Tibial artery (tissue), 4 donors: Measurements from ENCODE around the gene RPIA.
"Not testable (repeated sequence)": the region's sequence is repeated elsewhere in the genome, so short reads cannot be mapped to it uniquely, and the experiment has no call there.

Experiments used
- DNase-seq, 2 donors: peaks; one replicate each; pipeline ENCODE4 v3.0.0-alpha.2; 2019
- H3K27ac ChIP-seq, 2 donors: fragments of 200-600 bp; sonication (generic) in 1 of 2; 1 replicate in 1 of 2; 2 replicates in 1 of 2; pipeline ENCODE4 v1.5.1; 2018 to 2019; ENCODE audit warnings: mild to moderate bottlenecking in 1 of 2
- H3K27me3 ChIP-seq, 2 donors: fragments of 200-600 bp; sonication (generic) in 1 of 2; one replicate each; pipeline versions ENCODE4 v1.5.1 to v1.6.0; 2016 to 2019
- H3K36me3 ChIP-seq, 3 donors: fragments of 200-600 bp; sonication (generic) in 2 of 3; one replicate each; pipeline ENCODE4 v1.5.1; 2016 to 2019; ENCODE audit warnings: mild to moderate bottlenecking in 2 of 3
- H3K4me1 ChIP-seq, 4 donors: fragments of 200-600 bp; sonication (generic) in 2 of 4; 1 replicate in 3 of 4; 2 replicates in 1 of 4; pipeline ENCODE4 v1.5.1; 2016 to 2019
- H3K4me3 ChIP-seq, 2 donors: fragments of 200-600 bp; sonication (generic) in 1 of 2; 1 replicate in 1 of 2; 2 replicates in 1 of 2; pipeline ENCODE4 v1.5.1; 2018 to 2019; ENCODE audit warnings: mild to moderate bottlenecking in 2 of 2
- H3K9me3 ChIP-seq, 3 donors: fragments of 200-600 bp; sonication (generic) in 1 of 3; one replicate each; pipeline ENCODE4 v1.5.1; 2016 to 2019
- intact Hi-C: fragments of 100-400 bp; cut with DNase I; formaldehyde crosslinking; loops from one replicate; pipeline ENCODE4 v1.15.0; 2023; ENCODE audit warnings: low total_unique reads
- TF ChIP-seq, protein P1 (sequence below), 2 experiments: fragments of 200-600 bp in 1 of 2; fragments of 450-650 bp in 1 of 2; IDR thresholded peaks; one replicate each; pipeline ENCODE4 v1.5.1; 2017 to 2019; ENCODE audit warnings: antibody characterized with exemption in 2 of 2, mild to moderate bottlenecking in 1 of 2, moderate library complexity in 1 of 2

RPIA gene

DNA sequence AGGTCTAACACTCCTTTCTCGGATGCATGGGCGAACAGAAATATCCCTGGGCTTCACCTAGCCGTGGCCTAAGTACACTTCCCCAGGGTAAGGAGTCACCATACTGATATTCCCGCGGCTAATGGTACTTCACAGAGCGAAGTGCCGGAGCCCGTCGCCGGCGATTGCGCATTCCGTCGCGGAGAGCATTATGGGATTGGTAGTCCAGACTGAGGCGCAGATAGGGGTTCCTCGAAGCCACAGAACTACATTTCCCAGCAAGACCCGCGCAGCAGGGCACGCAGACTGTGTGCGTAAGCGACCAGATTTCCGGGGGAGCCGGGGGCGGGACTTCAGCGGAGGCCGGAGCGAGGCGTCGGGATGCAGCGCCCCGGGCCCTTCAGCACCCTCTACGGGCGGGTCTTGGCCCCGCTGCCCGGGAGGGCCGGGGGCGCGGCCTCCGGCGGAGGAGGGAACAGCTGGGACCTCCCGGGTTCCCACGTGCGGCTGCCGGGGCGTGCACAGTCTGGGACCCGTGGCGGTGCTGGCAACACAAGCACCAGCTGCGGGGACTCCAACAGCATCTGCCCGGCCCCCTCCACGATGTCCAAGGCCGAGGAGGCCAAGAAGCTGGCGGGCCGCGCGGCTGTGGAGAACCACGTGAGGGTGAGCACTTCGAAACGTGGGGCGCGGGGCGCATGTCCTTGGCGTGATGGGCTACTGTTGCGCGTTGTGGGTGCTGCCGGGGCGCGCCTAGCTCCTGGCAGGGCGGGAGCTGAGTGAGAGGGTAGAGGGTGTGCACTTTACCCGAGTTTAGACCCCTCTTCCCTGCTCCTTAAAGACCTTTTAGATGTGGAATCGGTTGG lies at the start of gene RPIA:
Gene RPIA (plus strand): TSS at position 335 of the 845 bp plus-strand sequence. CDS start 26 bp downstream, at position 361.
- H3K27ac ChIP-seq = peak within 1 kb of the TSS; percentile 73 to 78
- peak within 1 kb of the TSS; percentile 80 to 98 for H3K4me3 ChIP-seq
- no peaks in the 10 kb centered on the region for H3K9me3 ChIP-seq
- intact Hi-C loops = loop anchor here (2.0 kb wide), 1 partner anchor 65 kb away; the partner anchor contains the start of gene EIF2AK3
- DNase-seq = peak; percentile 99
- H3K4me1 ChIP-seq = peaks cover 0 to 28% (median 18%) of the 10 kb centered on the region in 4 donors
- no peaks in the 10 kb centered on the region for H3K36me3 ChIP-seq
- no peaks in the 10 kb centered on the region for H3K27me3 ChIP-seq
- TF ChIP-seq, protein P1, sequence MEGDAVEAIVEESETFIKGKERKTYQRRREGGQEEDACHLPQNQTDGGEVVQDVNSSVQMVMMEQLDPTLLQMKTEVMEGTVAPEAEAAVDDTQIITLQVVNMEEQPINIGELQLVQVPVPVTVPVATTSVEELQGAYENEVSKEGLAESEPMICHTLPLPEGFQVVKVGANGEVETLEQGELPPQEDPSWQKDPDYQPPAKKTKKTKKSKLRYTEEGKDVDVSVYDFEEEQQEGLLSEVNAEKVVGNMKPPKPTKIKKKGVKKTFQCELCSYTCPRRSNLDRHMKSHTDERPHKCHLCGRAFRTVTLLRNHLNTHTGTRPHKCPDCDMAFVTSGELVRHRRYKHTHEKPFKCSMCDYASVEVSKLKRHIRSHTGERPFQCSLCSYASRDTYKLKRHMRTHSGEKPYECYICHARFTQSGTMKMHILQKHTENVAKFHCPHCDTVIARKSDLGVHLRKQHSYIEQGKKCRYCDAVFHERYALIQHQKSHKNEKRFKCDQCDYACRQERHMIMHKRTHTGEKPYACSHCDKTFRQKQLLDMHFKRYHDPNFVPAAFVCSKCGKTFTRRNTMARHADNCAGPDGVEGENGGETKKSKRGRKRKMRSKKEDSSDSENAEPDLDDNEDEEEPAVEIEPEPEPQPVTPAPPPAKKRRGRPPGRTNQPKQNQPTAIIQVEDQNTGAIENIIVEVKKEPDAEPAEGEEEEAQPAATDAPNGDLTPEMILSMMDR (IDR thresholded peaks at IDR 0.05) = peak; percentile 47 to 55

DNA sequence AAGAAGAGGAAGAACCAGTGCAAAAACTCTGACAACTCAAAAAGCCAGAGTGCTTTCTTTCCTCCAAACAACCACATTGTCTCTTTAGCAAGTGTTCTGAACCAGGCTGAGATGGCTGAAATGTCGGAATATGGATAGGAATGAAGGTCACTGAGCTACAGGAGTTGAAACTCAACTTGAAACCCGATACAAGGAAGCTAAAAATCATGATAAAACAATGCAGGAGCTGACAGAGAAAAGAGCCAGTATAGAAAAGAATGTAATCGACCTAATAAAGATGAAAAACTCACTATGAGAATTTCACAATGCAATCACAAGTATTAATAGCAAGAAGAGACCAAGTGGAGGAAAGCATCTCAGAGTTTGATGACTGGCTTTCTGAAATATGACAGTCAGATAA lies 49.2 kb upstream of the RPIA start:
- TF ChIP-seq, protein P1 (IDR thresholded peaks at IDR 0.05) = no peak
- DNase-seq = no peak
- H3K4me1 ChIP-seq = no peaks in the 10 kb centered on the region
- H3K27ac ChIP-seq = no peak overlapping the region
- H3K36me3 ChIP-seq = no peaks in the 10 kb centered on the region
- peaks cover 0 to 8% of the 10 kb centered on the region in 2 donors for H3K27me3 ChIP-seq
- no peaks in the 10 kb centered on the region for H3K9me3 ChIP-seq
- intact Hi-C loops = no loop called here
- no peak overlapping the region for H3K4me3 ChIP-seq

DNA sequence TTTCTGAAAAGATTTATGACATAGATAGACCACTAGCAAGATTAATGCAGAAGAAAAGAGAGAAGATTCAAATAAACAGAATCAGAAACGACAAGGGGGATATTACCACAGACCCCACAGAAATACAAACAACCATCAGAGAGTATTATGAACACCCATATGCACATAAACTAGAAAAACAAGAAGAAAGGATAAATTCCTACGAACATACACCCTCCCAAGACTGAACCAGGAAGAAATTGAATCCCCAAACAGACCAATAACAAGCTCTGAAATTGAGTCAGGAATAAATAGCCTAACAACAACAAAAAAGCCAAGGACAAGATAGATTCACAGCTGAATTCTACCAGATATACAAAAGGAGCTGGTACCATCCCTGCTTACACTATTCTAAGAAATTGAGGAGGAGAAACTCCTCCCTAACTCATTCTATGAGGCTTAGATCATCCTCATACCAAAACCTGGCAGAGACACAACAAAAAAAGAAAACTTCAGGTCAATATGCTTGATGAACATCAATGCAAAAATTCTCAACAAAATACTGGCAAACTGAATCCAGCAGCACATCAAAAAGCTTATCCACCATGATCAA lies 46.1 kb upstream of the RPIA start:
- intact Hi-C loops = not testable (repeated sequence)

DNA sequence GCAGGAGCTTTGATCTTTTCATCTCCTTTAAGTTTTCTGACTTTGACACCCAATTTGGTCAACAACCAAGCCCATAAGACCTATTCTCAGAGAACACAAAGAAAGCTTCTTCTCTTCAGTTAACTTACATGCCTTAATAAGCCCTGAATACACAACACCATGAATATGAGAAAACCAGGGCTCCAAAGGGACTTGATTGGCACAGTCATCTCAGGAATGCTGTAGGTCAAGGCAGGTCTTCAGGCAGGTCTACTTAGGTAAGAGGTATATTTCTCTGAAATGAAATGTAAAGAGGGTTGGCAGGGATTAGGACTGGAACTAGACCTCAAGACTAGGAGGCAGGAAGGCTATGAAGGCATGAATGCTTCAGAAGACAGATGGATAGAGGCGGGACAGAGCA lies 39.8 kb upstream of the RPIA start:
- Histone ChIP-seq H3K4me3 (no peak overlapping the region), H3K27me3 (no peaks in the 10 kb centered on the region), H3K4me1 (no peaks in the 10 kb centered on the region), H3K27ac (no peak overlapping the region), H3K9me3 (no peaks in the 10 kb centered on the region), H3K36me3 (no peaks in the 10 kb centered on the region)
- no peak for DNase-seq
- TF ChIP-seq, protein P1 (IDR thresholded peaks at IDR 0.05) = no peak
- intact Hi-C loops = no loop called here

More for the DNA sequence above, 46.1 kb upstream of the RPIA start:
- H3K9me3 ChIP-seq, H3K4me1 ChIP-seq, H3K36me3 ChIP-seq, H3K4me3 ChIP-seq, H3K27me3 ChIP-seq, DNase-seq, H3K27ac ChIP-seq: not testable (repeated sequence)

DNA sequence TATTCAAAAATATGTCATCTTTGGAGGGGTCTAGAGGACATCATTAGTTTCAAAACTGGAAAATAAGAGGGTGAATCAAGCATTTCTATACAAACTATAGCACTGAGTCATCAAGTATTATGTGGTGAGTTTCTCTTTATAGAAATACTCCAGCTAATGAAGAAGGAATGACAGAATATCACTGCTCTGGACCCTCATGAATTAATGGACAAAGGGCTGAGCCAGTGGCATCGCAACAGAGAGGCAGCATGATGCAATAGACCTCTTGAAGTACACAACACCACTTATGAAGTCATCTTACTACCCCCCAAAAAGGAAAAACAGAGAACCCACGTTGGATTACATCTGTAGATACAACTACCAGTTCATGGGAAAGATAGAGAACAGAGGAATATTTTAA lies 36.8 kb upstream of the RPIA start:
- H3K27me3 ChIP-seq = no peaks in the 10 kb centered on the region
- no peak overlapping the region for H3K27ac ChIP-seq
- no peaks in the 10 kb centered on the region for H3K9me3 ChIP-seq
- peaks cover 0 to 14% (median 0%) of the 10 kb centered on the region in 4 donors for H3K4me1 ChIP-seq
- H3K36me3 ChIP-seq = no peaks in the 10 kb centered on the region
- no peak for DNase-seq
- TF ChIP-seq, protein P1 (IDR thresholded peaks at IDR 0.05) = no peak
- H3K4me3 ChIP-seq = no peak overlapping the region
- intact Hi-C loops = no loop called here

DNA sequence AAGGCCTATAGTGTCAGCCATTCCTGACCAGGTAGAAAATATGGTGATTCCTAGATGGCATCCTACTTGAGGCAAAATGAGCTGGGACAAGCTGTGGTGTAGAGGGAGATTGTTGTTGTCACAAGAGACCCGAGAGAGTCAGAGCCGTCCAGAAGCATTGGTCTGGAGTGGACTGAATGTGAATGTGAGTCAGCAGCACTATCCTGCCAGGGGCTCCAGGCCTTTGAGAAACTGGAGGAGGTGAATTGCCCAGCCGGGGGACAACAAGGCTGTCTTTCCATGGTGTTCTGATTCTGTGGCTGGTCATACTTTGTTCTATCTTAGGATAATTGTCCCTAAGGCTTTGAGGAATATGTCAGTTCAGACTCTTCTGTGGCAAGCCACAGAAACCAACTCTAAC lies 34.8 kb upstream of the RPIA start:
- TF ChIP-seq, protein P1 (IDR thresholded peaks at IDR 0.05) = no peak
- intact Hi-C loops = no loop called here
- DNase-seq = peak; percentile 73 to 74

More for the DNA sequence above, 34.8 kb upstream of the RPIA start:
- no peaks in the 10 kb centered on the region for H3K27me3 ChIP-seq
- peak overlapping the region; percentile 5 to 53 for H3K27ac ChIP-seq
- no peaks in the 10 kb centered on the region for H3K36me3 ChIP-seq
- H3K4me1 ChIP-seq = peaks cover 0 to 19% (median 0%) of the 10 kb centered on the region in 4 donors
- H3K9me3 ChIP-seq = no peaks in the 10 kb centered on the region
- no peak overlapping the region for H3K4me3 ChIP-seq
